Measurements from ENCODE around the gene ATP1A1. TPM values are rescaled to one million over a fixed set of nuclear protein-coding genes. Genes with fewer than 3 reads are reported as not detected.
A peak's percentile ranks its signal among the peaks of the same experiment; 100 is the strongest.

Gene ATP1A1
- total and polyA plus RNA-seq, 9 of the 15 experiments (the other 6 are each of a cell fraction or from before 2014, with no cell fraction given): 99.3 to 513 (median 234) TPM

GRCh38 chr1:116408803-116409720, 36.0 kb downstream of the ATP1A1 start (continued):
- TF ChIP-seq ZNF518B (CRISPR knock-in tag; IDR thresholded peaks at IDR 0.05) (no peak), ZNF77 (CRISPR knock-in tag; IDR thresholded peaks at IDR 0.05) (no peak), WHSC1 (IDR thresholded peaks at IDR 0.05; ENCODE audit: low read length) (no peak), BRD4 (IDR thresholded peaks at IDR 0.05) (no peak), TGIF2 (CRISPR knock-in tag; IDR thresholded peaks at IDR 0.05) (no peak), ZNF253 (CRISPR knock-in tag; conservative IDR thresholded peaks at IDR 0.05) (no peak), ZNF184 (CRISPR knock-in tag; IDR thresholded peaks at IDR 0.05) (no peak), RFX5 (IDR thresholded peaks at IDR 0.05; ENCODE audit: low read depth, low read length) (no peak), ZFPM2 (CRISPR knock-in tag; IDR thresholded peaks at IDR 0.05) (no peak), HMG20B (CRISPR knock-in tag; IDR thresholded peaks at IDR 0.05) (no peak), TEAD4 (IDR thresholded peaks at IDR 0.05; ENCODE audit: low read length) (peak; percentile 90), TEAD4 (CRISPR knock-in tag; IDR thresholded peaks at IDR 0.05; ENCODE audit: borderline replicate concordance) (no peak), FOXP4 (CRISPR knock-in tag; IDR thresholded peaks at IDR 0.05; ENCODE audit: borderline replicate concordance) (no peak), TAF15 (IDR thresholded peaks at IDR 0.05; ENCODE audit: low read depth, low read length) (no peak), ZNF766 (CRISPR knock-in tag; conservative IDR thresholded peaks at IDR 0.05) (no peak), MTA1 (IDR thresholded peaks at IDR 0.05; ENCODE audit: borderline replicate concordance) (no peak), ZNF263 (CRISPR knock-in tag; IDR thresholded peaks at IDR 0.05; ENCODE audit: borderline replicate concordance) (peak; percentile 48; the same call in 1 of the 2 replicates), HLTF (IDR thresholded peaks at IDR 0.05) (0 out of 2 replicates have a peak, but pooled peaks have one; percentile 12)
- TF ChIP-seq, protein P1, sequence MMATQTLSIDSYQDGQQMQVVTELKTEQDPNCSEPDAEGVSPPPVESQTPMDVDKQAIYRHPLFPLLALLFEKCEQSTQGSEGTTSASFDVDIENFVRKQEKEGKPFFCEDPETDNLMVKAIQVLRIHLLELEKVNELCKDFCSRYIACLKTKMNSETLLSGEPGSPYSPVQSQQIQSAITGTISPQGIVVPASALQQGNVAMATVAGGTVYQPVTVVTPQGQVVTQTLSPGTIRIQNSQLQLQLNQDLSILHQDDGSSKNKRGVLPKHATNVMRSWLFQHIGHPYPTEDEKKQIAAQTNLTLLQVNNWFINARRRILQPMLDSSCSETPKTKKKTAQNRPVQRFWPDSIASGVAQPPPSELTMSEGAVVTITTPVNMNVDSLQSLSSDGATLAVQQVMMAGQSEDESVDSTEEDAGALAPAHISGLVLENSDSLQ (IDR thresholded peaks at IDR 0.05): peak; percentile 17; the same call in 1 of the 2 replicates
- TF ChIP-seq, protein P2, sequence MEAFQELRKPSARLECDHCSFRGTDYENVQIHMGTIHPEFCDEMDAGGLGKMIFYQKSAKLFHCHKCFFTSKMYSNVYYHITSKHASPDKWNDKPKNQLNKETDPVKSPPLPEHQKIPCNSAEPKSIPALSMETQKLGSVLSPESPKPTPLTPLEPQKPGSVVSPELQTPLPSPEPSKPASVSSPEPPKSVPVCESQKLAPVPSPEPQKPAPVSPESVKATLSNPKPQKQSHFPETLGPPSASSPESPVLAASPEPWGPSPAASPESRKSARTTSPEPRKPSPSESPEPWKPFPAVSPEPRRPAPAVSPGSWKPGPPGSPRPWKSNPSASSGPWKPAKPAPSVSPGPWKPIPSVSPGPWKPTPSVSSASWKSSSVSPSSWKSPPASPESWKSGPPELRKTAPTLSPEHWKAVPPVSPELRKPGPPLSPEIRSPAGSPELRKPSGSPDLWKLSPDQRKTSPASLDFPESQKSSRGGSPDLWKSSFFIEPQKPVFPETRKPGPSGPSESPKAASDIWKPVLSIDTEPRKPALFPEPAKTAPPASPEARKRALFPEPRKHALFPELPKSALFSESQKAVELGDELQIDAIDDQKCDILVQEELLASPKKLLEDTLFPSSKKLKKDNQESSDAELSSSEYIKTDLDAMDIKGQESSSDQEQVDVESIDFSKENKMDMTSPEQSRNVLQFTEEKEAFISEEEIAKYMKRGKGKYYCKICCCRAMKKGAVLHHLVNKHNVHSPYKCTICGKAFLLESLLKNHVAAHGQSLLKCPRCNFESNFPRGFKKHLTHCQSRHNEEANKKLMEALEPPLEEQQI (IDR thresholded peaks at IDR 0.05): 0 out of 2 replicates have a peak, but pooled peaks have one; percentile 72
